HL-60/S4 treated with retinoic acid at 250 ng/mL for 4 days and 3 days (cell line): ENCODE results near the gene FZD1.

Source experiments
- in situ Hi-C: fragments of 300-500 bp; cut with MboI; formaldehyde crosslinking; loops from 2 replicates; pipeline ENCODE4 v1.7.0; 2022; ENCODE audit warnings: low sequenced_read_pairs

Gene FZD1

DNA sequence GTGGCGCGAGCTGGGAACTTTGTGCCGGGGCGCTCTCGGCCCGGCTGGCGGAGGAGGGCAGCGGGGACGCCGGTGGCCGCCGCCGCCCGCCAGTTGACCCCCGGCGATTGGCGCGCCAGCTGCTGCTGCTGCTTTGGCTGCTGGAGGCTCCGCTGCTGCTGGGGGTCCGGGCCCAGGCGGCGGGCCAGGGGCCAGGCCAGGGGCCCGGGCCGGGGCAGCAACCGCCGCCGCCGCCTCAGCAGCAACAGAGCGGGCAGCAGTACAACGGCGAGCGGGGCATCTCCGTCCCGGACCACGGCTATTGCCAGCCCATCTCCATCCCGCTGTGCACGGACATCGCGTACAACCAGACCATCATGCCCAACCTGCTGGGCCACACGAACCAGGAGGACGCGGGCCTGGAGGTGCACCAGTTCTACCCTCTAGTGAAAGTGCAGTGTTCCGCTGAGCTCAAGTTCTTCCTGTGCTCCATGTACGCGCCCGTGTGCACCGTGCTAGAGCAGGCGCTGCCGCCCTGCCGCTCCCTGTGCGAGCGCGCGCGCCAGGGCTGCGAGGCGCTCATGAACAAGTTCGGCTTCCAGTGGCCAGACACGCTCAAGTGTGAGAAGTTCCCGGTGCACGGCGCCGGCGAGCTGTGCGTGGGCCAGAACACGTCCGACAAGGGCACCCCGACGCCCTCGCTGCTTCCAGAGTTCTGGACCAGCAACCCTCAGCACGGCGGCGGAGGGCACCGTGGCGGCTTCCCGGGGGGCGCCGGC, 870 bp downstream of the FZD1 start:
- in situ Hi-C loops = no loop called here

DNA sequence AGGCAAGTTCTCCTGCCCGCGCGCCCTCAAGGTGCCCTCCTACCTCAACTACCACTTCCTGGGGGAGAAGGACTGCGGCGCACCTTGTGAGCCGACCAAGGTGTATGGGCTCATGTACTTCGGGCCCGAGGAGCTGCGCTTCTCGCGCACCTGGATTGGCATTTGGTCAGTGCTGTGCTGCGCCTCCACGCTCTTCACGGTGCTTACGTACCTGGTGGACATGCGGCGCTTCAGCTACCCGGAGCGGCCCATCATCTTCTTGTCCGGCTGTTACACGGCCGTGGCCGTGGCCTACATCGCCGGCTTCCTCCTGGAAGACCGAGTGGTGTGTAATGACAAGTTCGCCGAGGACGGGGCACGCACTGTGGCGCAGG, 1.4 kb downstream of the FZD1 start:
- in situ Hi-C loops = no loop called here

DNA sequence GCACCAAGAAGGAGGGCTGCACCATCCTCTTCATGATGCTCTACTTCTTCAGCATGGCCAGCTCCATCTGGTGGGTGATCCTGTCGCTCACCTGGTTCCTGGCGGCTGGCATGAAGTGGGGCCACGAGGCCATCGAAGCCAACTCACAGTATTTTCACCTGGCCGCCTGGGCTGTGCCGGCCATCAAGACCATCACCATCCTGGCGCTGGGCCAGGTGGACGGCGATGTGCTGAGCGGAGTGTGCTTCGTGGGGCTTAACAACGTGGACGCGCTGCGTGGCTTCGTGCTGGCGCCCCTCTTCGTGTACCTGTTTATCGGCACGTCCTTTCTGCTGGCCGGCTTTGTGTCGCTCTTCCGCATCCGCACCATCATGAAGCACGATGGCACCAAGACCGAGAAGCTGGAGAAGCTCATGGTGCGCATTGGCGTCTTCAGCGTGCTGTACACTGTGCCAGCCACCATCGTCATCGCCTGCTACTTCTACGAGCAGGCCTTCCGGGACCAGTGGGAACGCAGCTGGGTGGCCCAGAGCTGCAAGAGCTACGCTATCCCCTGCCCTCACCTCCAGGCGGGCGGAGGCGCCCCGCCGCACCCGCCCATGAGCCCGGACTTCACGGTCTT, 1.9 kb downstream of the FZD1 start:
- in situ Hi-C loops = no loop called here

DNA sequence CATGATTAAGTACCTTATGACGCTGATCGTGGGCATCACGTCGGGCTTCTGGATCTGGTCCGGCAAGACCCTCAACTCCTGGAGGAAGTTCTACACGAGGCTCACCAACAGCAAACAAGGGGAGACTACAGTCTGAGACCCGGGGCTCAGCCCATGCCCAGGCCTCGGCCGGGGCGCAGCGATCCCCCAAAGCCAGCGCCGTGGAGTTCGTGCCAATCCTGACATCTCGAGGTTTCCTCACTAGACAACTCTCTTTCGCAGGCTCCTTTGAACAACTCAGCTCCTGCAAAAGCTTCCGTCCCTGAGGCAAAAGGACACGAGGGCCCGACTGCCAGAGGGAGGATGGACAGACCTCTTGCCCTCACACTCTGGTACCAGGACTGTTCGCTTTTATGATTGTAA, 2.5 kb downstream of the FZD1 start:
- in situ Hi-C loops = no loop called here

DNA sequence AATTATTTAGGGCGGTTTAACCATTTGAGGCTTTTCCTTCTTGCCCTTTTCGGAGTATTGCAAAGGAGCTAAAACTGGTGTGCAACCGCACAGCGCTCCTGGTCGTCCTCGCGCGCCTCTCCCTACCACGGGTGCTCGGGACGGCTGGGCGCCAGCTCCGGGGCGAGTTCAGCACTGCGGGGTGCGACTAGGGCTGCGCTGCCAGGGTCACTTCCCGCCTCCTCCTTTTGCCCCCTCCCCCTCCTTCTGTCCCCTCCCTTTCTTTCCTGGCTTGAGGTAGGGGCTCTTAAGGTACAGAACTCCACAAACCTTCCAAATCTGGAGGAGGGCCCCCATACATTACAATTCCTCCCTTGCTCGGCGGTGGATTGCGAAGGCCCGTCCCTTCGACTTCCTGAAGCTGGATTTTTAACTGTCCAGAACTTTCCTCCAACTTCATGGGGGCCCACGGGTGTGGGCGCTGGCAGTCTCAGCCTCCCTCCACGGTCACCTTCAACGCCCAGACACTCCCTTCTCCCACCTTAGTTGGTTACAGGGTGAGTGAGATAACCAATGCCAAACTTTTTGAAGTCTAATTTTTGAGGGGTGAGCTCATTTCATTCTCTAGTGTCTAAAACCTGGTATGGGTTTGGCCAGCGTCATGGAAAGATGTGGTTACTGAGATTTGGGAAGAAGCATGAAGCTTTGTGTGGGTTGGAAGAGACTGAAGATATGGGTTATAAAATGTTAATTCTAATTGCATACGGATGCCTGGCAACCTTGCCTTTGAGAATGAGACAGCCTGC, 3.1 kb downstream of the FZD1 start:
- in situ Hi-C loops = no loop called here

DNA sequence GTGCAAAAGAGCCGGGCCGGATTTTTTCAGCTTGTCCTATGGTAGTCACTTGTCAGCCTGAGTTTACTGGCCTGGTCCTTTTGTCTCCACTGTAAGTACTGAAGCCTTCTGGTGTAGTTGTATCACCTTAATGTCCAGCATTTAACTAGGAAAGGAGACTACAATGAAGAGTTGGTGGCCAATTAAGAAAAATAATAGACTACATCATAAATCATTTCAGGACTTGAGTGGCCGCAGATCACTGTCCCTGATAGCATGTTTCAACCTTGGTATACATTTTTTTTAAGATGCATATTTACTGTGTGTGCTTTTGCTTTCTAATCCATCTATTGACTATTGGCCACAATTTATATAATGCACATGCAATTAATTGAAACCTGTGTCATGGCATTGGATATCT, 6.1 kb downstream of the FZD1 start:
- in situ Hi-C loops = no loop called here

DNA sequence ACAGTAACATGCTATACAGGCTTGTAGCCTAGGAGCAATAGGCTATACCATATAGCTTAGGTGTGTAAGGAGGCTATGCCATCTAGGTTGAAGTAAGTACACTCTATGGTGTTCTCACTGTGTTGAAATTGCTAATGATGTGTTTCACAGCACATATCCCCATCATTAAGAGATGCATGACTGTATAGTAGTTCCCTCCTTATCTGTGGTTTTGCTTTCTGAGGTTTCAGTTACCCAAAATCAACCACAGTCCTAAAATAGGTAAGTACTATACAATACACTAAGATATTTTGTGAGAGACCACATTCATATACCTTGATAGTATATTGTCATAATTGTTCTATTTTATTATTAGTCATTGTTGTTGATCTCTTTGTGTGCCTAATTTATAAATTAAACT, 12.7 kb downstream of the FZD1 start:
- in situ Hi-C loops = no loop called here

DNA sequence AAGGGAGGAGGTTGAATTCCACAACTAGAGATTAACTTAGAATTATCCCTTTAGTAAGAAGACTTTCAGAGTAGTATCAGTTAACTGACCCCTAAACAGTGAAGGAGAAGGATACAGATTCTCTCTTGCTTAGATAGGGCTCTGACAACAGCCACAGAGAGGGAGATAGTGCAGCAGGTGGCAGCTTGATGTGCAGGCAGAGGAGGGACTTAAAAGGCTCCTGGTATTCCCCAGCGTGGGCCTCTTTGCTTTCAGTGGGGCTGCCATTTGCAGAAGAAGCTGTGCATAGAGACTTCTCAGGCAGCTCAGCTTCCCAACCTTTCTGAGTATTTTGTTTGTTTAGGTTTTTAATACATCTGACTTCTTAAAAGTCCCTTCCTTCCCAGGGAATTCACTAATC, 16.0 kb downstream of the FZD1 start:
- in situ Hi-C loops = no loop called here

GRCh38 chr7:91280604-91281003, 16.4 kb downstream of the FZD1 start:
- in situ Hi-C loops = no loop called here

GRCh38 chr7:91285696-91286355, 21.6 kb downstream of the FZD1 start:
- in situ Hi-C loops = no loop called here

DNA sequence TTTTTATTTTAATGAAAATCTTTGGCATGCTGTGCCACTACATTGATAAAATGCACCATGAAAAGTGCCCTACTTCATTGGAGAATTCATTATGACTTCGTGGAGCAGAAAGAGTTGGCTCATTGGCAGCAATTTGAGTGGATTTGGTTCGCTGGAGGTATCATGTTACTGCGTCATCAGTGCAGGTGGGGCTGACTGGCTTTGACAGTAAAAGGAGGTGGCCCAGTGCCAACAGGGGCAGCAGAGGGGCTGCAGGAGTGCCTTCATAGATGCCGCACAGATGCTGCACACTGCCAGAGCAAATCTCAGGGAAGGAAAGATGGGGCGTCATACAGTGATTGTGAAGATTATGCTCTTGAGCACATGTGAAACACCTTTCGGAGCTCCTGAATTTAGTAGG, 22.2 kb downstream of the FZD1 start:
- in situ Hi-C loops = no loop called here

- in situ Hi-C loops = no loop called here
Observed at GRCh38 chr7:91287371-91288084, 23.3 kb downstream of the FZD1 start.

DNA sequence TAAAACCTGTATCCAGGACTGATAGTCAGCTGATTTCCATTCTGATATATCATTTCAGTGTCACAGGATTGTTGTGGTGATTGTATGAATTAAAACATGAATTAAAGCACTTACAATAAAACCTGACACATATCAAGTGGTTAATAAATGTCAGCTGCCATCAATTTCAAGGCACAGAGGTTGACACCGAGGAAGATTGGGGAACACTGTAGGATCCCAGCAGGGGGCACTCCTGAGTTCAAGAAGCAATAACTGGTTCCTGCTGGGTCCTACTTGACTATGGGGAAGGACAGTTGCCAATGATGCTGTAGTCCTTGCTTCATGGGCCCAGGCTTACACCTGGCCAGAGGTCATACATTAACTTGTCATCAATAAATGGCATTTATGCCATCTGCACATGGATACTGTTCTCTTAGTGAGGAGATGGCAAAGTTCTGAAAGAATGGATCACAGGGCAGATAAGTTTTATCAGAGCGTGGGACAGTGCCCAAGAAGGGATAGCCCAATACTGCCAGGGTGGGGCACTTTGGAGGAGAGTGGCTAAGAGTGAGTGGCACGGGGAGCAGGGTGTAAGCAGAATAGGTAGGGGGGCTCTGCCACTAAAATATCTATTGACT, 24.1 kb downstream of the FZD1 start:
- in situ Hi-C loops = no loop called here

DNA sequence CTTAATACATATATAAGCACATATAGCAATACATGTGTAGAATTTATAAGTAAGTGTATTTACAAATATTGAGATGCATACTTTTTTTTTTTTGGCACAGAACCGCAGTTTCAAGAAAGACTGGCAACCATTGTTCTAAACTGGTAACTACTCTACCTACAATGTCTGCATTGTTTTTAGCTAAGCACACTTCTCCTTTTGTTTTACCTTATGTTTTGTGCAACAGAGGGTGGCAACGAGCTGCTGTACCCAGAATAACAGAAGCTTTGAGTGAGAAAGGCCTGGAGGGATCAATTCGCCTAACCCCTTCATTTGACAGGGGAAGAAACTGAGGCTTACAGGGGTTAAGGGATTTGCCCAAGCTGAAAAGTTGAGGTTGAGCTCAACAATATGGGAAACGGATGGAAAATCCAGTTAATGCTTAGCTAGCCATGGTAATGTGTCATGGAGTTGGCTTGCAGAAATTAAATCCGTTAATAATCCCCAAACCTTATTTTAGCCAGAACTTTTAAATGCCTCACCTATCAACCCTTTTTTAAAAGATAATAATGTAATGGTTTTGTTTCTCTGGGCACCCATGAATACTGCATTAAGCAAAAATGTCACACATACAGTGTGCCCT, 25.5 kb downstream of the FZD1 start:
- in situ Hi-C loops = no loop called here

DNA sequence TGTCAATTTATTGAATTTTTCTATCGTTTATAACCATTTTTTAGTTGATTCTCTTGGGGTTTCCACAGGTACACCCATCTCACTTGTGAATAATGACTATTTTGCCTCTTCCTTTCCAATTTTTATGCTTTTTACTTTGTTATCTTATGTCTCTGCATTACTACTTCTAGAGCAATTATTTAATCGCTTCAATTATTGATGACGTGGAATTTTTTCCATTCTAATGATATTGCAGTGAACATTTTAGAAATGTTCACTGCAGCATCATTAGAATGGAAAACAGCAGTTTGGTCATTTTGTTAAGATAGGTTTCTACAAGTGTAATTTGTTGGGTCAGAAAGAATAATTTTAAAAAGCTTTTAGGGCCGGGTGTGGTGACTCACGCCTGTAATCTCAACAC, 27.1 kb downstream of the FZD1 start:
- in situ Hi-C loops = no loop called here

DNA sequence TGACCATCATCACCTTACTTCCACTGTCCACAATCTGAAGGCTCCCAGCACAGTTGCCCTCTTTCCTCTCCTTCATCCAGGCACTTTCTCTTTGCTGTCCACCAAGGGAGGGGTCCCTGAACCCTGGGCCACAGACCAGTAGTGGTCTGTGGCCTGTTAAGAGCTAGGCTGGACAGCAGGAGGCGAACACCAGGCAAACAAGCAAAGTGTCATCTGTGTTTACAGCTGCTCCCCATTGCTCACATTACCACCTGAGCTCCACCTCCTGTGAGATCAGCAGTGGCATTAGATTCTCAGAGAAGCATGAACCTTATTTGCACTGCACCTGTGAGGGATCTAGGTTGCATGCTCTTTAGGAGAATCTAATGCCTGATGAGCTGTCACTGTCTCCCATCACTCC, 27.7 kb downstream of the FZD1 start:
- in situ Hi-C loops = no loop called here

DNA sequence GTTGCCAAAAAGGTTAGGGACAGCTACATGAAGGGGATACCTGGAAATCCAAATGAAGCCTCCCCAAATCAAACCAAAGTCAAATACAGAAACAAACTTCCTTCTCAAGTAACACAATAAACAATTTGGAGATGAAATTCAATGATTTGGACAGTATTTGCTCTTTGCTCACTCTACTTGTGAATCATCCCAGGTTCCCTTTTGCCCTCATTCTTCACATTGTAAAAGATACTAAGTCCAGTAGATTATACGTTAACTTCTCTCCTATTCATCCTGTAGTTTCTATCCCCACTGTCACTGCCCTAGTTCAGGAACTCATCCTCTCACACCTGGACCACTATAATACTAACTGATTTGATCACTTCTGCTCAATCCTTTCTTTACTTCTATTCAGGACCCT, 28.3 kb downstream of the FZD1 start:
- in situ Hi-C loops = no loop called here

GRCh38 chr7:91293136-91293535, 28.9 kb downstream of the FZD1 start:
- in situ Hi-C loops = no loop called here

- in situ Hi-C loops = no loop called here
Observed at GRCh38 chr7:91293840-91294239, 29.6 kb downstream of the FZD1 start.

DNA sequence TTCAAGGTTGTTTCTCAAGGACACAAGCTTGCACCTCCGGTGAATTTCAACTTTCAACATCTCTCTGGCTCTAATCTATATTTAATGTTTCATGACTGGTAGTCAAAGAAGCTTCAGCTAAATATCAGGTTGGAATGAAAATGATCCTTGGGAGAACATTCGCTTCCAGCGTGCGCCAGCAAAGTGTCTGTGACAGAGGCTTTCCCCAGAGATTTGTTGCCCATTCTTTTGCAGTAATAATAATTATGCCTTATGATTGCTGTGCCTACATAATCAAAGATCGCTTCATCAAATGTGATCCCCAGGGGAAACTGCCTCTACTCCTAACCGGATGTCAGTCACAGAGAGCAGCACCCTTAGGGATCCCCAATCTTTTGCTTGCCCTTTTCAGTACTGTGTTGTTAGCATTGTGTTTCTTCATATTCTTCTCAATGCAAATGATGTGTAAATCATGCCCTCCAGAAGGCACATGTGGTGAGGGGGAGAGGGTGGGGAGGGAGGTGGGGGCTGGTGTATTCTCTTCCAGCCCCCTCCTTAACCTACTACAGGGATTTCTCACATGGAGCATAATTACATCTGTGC, 30.5 kb downstream of the FZD1 start:
- in situ Hi-C loops = no loop called here
